Right kidney (tissue), 9 donors: ENCODE measurements around the gene CDC42EP5.
A peak's percentile ranks its signal among the peaks of the same experiment; 100 is the strongest.
"Not testable (repeated sequence)": the region's sequence is repeated elsewhere in the genome, so short reads cannot be mapped to it uniquely, and the experiment has no call there.

Source experiments
- DNase-seq: peaks from one replicate; pipeline ENCODE4 v3.0.0-alpha.2; 2016
- long read RNA-seq, 8 donors: transcript quantifications; one replicate each; lab custom pipeline, GENCODE V29; 2026

The CDC42EP5 gene, protein sequence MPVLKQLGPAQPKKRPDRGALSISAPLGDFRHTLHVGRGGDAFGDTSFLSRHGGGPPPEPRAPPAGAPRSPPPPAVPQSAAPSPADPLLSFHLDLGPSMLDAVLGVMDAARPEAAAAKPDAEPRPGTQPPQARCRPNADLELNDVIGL
- long read RNA-seq, donor 1, transcript CDC42EP5-201 (3 exons, 864 nt): major isoform, 64 of 69 reads
- long read RNA-seq, donor 1, partial matches to known transcripts: 5 of 69 reads
- long read RNA-seq, donor 1, other reads (novel, unspliced or antisense): 0 of 69 reads
- long read RNA-seq, donor 2, transcript CDC42EP5-201 (3 exons, 864 nt): major isoform, 37 of 44 reads
- long read RNA-seq, donor 2, partial matches to known transcripts: 6 of 44 reads
- long read RNA-seq, donor 2, other reads (novel, unspliced or antisense): 0 of 44 reads
- long read RNA-seq, donor 3, transcript CDC42EP5-201 (3 exons, 864 nt): major isoform, 21 of 27 reads
- long read RNA-seq, donor 3, partial matches to known transcripts: 5 of 27 reads
- long read RNA-seq, donor 3, other reads (novel, unspliced or antisense): 0 of 27 reads
- long read RNA-seq, donor 4, transcript CDC42EP5-201 (3 exons, 864 nt): major isoform, 29 of 29 reads
- long read RNA-seq, donor 4, partial matches to known transcripts: 0 of 29 reads
- long read RNA-seq, donor 4, other reads (novel, unspliced or antisense): 0 of 29 reads
- long read RNA-seq, donor 5, transcript CDC42EP5-201 (3 exons, 864 nt): major isoform, 33 of 33 reads
- long read RNA-seq, donor 5, partial matches to known transcripts: 0 of 33 reads
- long read RNA-seq, donor 5, other reads (novel, unspliced or antisense): 0 of 33 reads
- long read RNA-seq, donor 6, transcript CDC42EP5-201 (3 exons, 864 nt): major isoform, 35 of 36 reads
- long read RNA-seq, donor 6, partial matches to known transcripts: 0 of 36 reads
- long read RNA-seq, donor 6, other reads (novel, unspliced or antisense): 0 of 36 reads
- long read RNA-seq, donor 7, transcript CDC42EP5-201 (3 exons, 864 nt): major isoform, 67 of 75 reads
- long read RNA-seq, donor 7, partial matches to known transcripts: 5 of 75 reads
- long read RNA-seq, donor 7, other reads (novel, unspliced or antisense): 0 of 75 reads
- long read RNA-seq, donor 8, transcript CDC42EP5-201 (3 exons, 864 nt): major isoform, 30 of 37 reads
- long read RNA-seq, donor 8, partial matches to known transcripts: 5 of 37 reads
- long read RNA-seq, donor 8, other reads (novel, unspliced or antisense): 0 of 37 reads

DNA sequence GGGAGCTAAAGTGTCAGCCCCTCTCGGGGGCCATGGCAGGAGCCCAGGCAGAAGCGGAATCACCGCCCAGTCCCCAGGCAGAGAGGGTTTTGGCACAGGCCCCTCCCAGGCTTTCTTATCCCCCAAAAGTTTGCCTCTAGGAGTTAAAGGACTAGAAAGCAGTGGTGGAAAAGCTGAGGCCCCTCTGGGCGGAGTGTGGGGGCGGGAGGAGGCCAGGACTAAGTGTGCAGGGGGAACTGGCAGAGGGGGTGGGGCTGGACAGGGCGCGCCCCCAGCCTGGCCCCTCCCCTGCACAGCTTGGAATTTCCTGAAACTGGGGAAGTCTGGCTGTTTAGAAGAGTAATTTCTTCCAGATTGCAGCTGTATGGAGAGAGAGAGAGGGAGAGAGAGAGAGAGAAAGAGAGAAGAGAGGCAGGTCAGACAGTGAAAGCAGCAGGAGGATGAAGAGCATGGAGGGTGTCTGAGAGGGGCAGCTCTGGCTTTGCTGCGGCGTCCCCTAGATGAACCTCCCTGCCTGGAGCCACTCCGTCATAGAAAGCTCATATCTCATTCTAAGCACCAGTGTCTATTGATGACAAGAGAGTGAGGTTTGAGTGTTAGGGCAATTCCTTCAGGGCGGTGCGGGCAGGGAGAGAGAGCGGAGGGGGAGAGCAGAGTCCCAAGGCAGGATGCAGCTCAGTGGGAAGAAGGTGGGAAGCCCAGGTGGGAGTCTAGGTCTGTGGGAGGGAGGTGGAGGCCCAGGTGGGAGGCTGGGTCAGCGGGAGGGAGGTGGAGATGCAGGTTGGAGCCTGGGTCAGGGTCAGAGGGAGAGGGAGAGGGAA, at the start of gene CDC42EP5:
TSS of gene CDC42EP5 (minus strand) at position 226 of the 821 bp plus-strand sequence. CDS start 7,749 bp downstream, outside the sequence.
- DNase-seq: peak; percentile 81

DNA sequence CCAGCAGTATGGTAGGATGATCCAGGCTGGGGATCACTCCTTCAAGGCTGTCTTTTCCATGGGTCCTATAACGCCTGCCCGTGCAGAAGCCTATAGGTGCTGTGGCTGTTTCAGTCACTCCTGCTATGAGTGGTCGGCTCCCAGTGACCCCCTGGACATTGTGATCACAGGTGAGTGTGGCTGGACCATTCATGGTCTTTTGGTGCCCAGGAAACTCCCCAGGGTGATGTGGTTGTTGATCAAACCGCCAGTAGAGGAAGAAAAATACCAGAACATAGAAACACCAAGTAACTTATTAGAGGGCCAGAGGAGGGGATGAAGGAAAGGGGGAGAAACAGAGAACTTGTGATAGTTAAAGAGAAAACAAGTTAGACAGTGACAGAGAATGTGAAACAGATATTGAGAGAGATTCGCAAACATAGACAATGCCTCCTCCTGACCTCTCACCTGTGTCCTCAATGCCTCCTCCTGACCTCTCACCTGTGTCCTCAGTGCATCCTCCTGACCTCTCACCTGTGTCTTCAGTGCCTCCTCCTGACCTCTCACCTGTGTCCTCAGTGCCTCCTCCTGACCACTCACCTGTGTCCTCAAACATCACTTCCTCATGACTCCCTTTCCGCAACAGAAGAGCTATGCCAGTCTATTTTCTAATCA, 48.9 kb upstream of the CDC42EP5 start:
- DNase-seq: no peak

DNA sequence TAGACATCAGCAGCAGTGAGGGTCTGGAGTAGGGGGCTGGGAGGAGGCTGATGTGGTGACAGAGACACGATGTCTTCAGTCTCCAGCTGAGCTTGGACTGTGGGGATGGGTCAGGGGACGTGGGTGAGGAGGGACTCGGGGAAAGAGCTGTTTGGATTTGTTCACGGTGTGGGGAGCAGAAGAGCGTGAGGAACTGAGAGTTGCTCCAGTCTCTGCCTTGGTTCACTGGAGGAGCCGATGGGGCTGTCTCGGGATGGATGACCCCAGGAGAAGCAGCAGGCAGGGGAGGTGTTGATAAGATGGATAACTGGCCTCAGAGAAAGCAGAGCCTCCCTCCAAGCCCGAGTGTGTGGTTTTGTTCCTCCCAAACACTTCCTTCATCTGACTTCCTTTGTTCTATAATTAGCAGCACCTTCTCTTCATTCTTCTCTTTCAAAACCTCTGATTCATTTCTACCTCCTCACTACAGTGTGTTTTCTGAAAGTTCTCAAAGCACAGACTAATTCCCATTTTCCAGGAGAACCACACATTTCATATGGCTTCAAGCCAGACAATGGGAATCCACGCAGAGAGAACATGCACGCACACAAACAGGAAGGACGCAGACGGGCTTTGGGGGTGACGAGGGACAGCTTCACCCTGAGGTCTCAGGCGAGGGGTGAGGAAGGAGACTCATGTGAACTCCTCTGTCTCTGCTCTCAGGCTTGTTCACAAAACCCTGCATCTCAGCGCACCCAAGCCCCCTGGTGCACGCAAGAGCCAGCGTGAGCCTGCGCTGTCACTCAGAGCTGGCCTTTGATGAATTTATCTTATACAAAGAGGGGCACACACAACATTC, 48.1 kb upstream of the CDC42EP5 start:
- no peak for DNase-seq

DNA sequence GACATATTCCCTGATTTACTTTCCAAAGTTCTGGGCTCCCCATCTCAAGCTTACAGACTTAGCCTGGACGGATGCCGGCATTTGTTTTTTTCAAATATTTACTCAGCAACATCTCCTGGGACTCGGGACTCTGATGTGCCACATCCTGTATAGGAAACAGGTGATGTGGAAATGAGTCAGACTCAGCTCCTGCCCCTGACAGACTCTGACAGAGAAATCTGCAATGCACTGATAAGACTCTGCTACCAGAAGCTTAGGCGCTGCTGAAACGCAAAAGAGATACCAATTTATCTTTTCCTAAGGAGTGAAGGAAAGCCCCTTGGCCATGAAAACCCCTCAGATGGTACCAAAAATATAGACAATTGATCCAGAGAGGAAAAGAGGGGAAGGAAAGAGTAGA, 45.7 kb upstream of the CDC42EP5 start:
- no peak for DNase-seq

DNA sequence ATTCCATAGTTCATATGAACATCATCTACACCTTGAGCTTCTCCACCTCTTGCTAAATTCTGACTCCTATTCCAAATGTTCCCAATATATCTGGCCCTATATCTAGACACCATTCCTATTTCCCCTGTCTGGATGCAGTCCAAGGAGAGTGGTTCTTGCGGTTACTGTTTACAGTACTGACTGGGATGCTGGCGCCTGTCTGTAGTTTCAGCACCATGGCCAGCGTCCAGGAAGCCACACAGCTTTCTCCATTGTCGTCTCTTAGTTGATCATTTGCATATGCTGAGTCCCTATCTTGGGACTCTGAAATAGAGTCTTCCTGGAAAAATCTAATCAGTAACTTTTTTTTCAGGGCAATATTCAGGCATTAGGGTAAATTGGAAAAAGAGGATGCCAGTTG, 44.4 kb upstream of the CDC42EP5 start:
- DNase-seq: peak; percentile 20

DNA sequence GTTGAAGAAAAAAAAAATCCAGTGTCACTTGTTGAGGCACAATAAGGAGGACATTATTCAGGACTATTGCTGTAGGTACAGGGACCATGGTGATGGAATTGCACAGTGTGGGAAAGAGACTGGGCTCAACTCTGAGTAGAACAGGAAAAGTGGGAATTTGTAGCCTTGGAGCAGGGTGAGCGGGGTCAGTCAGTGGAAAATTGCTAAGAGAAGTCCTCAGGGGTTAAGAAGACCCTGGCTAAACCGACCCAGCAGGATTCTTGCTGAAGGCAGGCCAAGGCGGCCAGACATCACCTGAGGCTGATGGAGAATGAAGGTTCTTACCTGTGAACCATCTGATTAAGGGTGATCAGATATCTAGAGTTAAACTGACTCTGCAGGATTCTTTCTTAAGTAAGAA, 42.1 kb upstream of the CDC42EP5 start:
- DNase-seq: no peak

DNA sequence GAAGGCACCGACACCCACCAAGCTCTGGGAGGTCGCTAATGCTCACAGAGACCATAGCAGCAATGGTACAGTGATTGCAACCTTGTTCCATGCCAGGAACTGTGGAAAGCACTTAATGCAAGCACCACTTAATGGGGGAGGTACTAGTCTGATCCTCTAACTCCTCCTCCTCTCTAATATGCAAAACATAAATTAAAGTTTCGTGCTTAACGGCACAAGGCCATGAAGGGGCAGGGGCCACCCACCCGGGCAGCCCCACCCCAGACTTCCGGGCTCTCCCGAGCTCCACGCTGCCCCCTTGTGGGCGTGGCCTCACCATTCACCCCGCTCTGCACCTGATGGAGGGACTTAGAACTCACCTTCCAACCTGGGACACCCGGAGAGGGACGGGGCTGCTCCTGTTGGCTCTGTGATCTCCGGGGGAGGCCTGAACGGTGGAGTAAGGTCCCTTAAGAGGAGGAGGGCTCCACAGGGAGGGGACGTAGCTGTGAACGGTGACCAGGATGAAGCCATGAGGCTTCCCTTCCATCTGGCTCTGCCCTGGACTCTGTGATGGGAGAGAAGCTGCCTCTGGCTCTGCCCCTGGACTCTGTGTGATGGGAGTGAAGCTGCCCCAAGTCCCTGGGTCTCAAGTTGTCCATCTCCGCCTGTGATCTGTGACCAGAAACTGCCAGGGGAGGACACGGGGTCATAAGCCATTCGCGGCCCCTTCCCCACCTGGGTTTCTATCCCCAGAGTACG, 36.3 kb upstream of the CDC42EP5 start:
- DNase-seq: not testable (repeated sequence)

DNA sequence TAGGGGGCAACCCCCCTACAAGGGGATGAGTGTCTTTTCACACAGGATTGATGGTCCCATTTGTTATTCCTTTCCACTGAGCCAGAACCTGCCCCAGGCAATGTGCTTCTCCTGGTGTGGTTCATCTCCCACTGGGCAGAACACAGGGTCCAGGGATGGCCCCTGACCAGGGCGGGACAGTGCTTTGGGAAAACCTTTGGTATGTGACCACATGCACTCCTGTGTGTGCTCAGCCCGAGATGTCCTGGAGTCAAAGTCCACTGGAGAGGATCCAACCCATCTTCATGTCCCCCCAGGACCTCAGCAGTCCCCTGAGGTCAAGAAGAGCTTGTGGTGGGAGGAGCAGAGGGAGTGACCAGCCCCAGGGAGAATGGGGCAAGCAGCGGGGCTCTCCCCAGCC, 35.4 kb upstream of the CDC42EP5 start:
- not testable (repeated sequence) for DNase-seq

DNA sequence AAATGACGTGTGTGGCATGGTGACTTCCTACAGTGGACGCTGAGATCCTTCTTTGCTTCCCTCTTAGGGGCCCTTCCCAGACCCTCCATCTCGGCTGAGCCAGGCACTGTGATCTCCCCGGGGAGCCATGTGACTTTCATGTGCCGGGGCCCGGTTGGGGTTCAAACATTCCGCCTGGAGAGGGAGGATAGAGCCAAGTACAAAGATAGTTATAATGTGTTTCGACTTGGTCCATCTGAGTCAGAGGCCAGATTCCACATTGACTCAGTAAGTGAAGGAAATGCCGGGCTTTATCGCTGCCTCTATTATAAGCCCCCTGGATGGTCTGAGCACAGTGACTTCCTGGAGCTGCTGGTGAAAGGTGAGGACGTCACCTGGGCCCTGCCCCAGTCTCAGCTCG, 34.7 kb upstream of the CDC42EP5 start:
- no peak for DNase-seq

DNA sequence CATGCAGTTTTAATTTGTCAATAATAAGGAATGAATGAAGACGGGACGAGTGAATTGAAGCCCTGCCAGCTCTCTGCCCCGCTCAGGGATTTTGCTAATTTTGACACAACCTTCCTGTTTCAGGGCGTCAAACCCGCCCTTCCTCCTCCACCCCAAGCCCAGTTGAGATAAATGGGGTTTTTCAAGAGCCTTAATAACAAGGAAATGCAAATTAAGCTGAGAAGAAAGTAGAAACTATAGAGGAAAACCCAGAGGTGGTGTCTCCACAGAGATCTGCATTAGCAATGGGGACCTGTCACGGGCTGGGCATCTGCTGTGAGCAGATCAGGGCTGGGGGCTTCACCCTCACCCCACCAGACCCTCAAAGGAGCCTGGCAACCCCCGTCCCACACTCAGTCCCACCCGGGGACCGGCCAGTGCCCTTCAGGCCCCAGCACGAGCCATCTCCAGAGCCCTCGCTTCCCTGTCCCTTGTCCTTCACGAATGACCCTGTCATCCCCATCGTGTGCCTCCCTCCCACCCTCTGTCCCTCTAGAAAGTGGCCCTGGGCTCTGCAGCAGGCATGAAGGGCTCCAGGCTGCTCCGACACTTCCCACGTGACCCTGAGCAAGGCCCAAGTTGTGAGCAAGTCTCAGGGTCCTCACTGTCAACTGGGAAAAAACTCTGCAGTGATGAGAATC, 34.1 kb upstream of the CDC42EP5 start:
- not testable (repeated sequence) for DNase-seq

DNA sequence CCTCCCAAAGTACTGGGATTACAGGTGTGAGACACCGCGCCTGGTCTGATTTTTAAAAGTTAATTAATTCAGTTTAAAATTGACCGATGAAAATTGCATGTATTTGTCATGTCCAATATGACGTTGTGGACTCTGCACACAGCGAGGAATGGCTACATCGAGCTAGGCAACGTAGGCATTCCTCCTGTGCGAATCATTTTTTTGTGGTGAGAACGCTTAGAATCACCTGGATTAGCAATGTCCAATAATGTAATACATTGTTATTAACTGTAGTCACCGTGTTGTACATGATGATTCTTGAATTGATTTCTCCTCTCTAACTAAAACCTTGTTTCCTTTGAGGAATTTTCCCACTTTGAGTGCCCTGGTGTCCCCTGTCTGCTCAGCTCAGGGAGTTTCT, 33.0 kb upstream of the CDC42EP5 start:
- no peak for DNase-seq

DNA sequence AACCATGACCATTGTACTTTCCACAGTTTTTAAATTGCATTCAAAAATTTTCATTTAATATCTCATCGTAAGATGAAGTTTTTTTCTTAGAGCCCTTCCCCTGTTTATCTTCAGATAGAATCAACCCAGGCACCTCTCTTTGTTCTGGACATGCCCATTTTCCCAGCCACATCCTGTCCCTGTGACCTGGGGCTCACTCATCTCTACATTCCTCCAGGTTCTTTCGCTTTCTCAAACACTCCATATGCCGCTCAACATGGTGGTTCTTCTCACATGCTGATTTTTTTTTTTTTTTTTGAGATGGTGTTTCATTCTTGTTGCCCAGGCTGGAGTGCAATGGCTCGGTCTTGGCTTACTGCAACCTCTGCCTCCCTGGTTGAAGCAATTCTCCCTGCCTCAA, 32.4 kb upstream of the CDC42EP5 start:
- not testable (repeated sequence) for DNase-seq

DNA sequence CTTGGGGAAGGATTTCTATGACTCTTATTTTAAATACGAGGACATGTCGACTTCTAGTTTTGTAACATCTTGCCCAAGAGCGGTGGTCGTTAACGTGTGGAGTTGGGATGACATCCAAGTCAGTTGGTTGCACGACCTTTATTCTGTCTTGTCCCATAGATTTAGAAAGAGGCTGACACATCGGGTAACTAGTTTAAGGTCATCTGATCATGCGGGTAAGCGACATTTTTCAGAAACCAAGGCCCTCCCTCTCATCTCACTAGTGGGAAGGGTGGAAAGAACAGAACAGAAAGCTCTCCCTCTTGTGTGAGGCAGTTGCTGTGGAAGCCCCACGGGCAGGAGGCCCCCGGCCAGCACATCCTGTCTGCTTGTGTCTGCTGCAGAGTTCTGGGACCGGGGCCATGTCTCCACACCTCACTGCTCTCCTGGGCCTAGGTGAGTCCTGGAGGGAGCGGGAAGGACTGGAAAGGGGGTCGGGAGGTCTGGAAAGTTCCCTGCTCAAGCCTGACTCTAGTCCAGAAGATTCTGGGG, 29.5 kb upstream of the CDC42EP5 start, which contains the start of gene LAIR2:
TSS of gene LAIR2 (plus strand) at position 314 of the 531 bp plus-strand sequence. CDS start at position 402, 88 bp downstream.
- no peak for DNase-seq

DNA sequence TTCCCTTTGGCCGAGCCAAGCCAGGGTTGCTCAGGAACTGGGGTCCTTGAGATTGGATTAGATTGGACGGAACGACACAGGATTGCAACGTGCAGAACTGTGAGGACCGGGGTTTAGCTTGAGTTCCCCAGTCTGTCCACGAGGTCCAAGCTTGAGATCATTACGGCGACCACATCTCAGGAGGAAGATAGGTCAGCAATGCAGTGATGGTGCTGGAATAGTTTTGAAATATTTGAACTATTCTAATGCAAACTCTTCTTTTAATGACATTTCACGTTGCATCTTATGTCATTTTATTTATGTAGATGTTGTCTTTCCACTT, 25.3 kb upstream of the CDC42EP5 start:
- not testable (repeated sequence) for DNase-seq

DNA sequence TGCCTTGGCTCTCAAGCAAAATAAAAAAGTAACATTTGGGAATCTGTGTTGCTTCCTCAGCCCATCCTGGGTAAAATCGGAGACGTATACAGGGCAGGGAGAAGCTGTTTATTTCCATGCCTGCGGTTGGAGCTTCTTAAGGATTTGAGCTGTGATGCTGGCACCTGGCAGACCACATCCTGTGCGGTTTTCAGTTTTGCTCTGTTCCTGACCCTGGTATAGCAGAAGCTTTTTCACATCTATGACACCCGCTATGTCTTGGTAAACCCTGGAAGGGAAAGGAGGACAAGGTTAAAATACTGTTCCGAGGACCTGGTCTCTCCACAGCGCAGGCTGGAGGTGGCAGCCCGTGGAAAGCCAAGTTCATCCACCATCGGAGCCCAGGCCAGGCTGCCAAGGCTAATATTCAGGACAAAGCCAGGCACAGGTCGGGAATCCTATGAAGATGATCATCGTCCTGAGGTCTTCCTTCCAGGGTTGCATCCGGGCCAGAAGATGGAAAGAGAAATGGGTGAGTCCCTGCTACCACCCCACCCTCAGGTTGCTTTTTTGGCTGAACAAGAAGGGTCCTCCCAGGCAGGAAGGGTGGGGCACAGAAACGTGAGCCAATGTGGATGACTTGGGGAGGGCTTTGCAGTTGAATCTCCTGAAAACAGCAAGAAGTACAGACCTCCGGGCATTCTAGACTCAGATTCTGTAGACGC, 24.8 kb upstream of the CDC42EP5 start:
- not testable (repeated sequence) for DNase-seq

DNA sequence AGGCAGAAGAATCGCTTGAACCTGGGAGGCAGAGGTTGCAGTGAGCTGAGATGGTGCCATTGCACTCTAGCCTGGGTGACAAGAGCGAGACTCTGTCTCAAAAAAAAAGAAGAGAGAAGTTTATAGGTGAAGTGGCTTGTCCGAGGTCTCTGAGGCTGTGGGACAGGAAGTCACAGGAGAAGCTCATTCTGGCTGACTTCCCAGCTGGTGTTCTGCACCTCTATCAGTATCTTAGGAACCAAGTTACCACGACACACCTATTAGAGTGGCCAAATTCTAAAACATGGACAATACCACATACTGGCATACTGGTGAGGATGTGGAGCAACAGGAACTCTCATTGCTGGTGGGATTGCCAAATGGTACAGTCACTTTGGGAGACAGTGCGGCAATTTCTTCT, 22.2 kb upstream of the CDC42EP5 start:
- not testable (repeated sequence) for DNase-seq

DNA sequence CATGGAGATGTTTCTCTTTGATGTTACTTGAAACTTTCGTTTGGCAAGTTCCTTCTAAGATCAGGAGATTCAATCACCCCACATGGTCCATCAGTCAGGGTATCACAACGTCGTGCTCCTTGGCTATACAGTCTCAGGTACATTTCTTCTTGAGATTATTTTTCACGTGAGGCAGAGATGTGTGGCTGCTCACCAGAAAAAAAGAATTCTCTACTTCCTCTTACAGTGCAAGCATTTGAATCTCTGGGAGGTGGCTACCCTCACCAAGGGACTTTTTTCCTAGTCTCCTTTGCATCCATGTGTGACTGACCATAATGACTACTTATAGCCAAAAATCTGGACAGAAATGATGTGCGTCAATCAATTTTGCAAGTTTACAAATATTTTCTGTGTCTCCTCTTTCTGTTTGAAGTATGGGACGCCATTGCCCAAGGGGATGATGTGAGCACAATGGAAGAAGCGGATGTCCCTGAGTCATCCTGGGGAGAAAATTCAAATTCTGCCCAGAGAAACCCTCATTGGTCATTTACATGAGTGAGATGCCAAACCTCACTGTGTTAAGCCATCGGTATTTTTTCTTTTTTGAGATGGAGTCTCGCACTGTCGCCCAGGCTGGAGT, 21.0 kb upstream of the CDC42EP5 start:
- no peak for DNase-seq
